ENCODE data around the gene PSME1. TPM values are rescaled to one million over a fixed set of nuclear protein-coding genes. Genes with fewer than 3 reads are reported as not detected.
"Not testable (repeated sequence)": the region's sequence is repeated elsewhere in the genome, so short reads cannot be mapped to it uniquely, and the experiment has no call there.

PSME1 gene
- total and polyA plus RNA-seq, 7 donors = 49.2 to 122 (median 92.6) TPM

GRCh38 chr14:24103451-24103850 lies 32.5 kb upstream of the PSME1 start:
- ATAC-seq (no peak), DNase-seq (no peak)
- no peak overlapping the region for H3K27ac ChIP-seq
- no peak for TF ChIP-seq CTCF (IDR thresholded peaks at IDR 0.05)
- intact Hi-C loops (cut with DNase I) = no loop called here
- no peaks in the 10 kb centered on the region for H3K27me3 ChIP-seq (ENCODE audit: insufficient read depth in 3 of 3, low read length in 2 of 3)
- no peaks in the 10 kb centered on the region for H3K9me3 ChIP-seq
- peaks cover 0 to 3% of the 10 kb centered on the region in 2 donors for H3K36me3 ChIP-seq (ENCODE audit: insufficient read depth in 1 of 2, low read depth in 1 of 2)
- no peak overlapping the region for H3K4me3 ChIP-seq
- 89 to 93% (median 89%) methylated on average over 13 of the region's 13 CpGs for WGBS, 3 donors
- H3K4me1 ChIP-seq = peaks cover under 1% of the 10 kb centered on the region

DNA sequence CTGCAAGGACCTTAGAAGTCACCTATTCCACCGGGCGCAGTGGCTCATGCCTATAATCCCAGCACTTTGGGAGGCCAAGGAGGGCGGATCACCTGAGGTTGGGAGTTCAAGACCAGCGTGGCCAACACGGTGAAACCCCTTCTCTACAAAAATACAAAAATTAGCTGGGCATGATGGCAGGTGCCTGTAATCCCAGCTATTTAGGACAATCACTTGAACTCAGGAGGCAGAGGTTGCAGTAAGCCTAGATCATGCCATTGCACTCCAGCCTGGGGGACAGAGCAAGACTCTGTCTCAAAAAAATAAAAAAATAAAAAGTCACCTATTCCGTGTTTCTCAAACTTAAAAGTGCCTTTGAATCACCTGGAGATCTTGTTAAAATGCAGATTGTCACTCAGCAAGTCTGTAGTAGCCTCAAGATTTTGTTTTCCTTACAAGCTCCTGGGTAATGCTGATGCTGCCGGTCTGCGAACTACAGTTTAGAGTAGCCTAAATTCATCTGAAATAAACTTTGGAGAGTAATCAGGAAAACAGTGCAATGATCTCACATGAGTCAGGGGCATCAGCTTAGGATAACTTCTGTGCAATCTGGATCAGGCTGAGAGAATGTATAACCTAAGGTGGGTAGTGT lies 30.3 kb upstream of the PSME1 start:
- H3K4me1 ChIP-seq; H3K27ac ChIP-seq; ATAC-seq; DNase-seq; H3K4me3 ChIP-seq; H3K36me3 ChIP-seq (ENCODE audit: insufficient read depth in 1 of 2, low read depth in 1 of 2); H3K9me3 ChIP-seq; H3K27me3 ChIP-seq (ENCODE audit: insufficient read depth in 3 of 3, low read length in 2 of 3): not testable (repeated sequence)
- intact Hi-C loops (cut with DNase I) = loop anchor here in 1 of 2 donors (5.0 kb wide), 1 partner anchor 93 kb away; no protein-coding TSS in a partner anchor
- 91 to 92% (median 91%) methylated on average over 8 of the region's 8 CpGs for WGBS, 3 donors

DNA sequence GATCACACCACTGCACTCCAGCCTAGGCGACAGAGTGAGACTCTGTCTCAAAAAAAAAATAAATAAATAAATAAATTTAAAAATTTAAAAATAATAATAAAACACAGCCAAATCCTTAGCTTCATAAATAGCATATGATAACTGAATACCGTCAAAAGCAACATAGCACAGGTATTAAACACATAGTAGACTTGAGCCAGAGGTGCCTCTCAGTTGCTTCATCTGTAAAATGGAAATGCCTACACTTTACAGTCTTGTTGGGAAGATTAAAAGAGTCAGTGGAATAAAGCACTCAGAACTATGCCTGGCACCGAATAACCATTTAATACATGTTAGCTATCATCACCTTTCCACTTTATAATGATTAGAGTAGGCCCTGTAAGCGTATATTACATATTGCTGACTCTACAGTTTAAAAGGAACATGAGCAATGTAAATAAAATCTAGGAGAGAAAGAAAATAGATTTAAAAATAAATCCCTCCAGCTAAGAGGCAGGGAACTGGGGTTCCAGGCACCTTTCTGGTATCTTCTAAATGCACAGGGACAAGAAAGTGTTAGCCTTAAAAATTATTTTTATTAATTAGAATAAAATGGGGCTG lies 29.2 kb upstream of the PSME1 start:
- ATAC-seq (no peak), DNase-seq (no peak)
- peaks cover 9% of the 10 kb centered on the region for H3K4me1 ChIP-seq
- TF ChIP-seq CTCF (IDR thresholded peaks at IDR 0.05) = no peak
- intact Hi-C loops (cut with DNase I) = loop anchor here in 1 of 2 donors (5.0 kb wide), 1 partner anchor 94 kb away; no protein-coding TSS in a partner anchor
- H3K36me3 ChIP-seq (ENCODE audit: insufficient read depth in 1 of 2, low read depth in 1 of 2) = peaks cover 0 to 3% of the 10 kb centered on the region in 2 donors
- H3K27ac ChIP-seq = no peak overlapping the region
- H3K4me3 ChIP-seq = no peak overlapping the region
- H3K27me3 ChIP-seq (ENCODE audit: insufficient read depth in 3 of 3, low read length in 2 of 3) = no peaks in the 10 kb centered on the region
- H3K9me3 ChIP-seq = no peaks in the 10 kb centered on the region
- WGBS, 3 donors = 87 to 93% (median 90%) methylated on average over 4 of the region's 4 CpGs

GRCh38 chr14:24108336-24108874 lies 27.6 kb upstream of the PSME1 start:
- ATAC-seq = no peak
- H3K4me3 ChIP-seq = no peak overlapping the region

More at GRCh38 chr14:24108336-24108874, 27.6 kb upstream of the PSME1 start:
- no peaks in the 10 kb centered on the region for H3K27me3 ChIP-seq (ENCODE audit: insufficient read depth in 3 of 3, low read length in 2 of 3)
- peaks cover 0 to under 1% of the 10 kb centered on the region in 2 donors for H3K36me3 ChIP-seq (ENCODE audit: insufficient read depth in 1 of 2, low read depth in 1 of 2)
- no peaks in the 10 kb centered on the region for H3K9me3 ChIP-seq
- no peak for TF ChIP-seq CTCF (IDR thresholded peaks at IDR 0.05)
- WGBS, 3 donors = 45 to 47% (median 47%) methylated on average over 5 of the region's 5 CpGs
- no peak for DNase-seq
- peaks cover 9% of the 10 kb centered on the region for H3K4me1 ChIP-seq
- no peak overlapping the region for H3K27ac ChIP-seq
- intact Hi-C loops (cut with DNase I) = loop anchor here (1.0 to 5.0 kb wide), 4 partner anchors 14 to 96 kb away; partner anchors contain the start of genes IRF9 (in 1 of the 2) and PCK2 (in 1 of the 2)

Data from psoas muscle (tissue), 8 donors.